ENCODE data around the gene TMPRSS6.

TMPRSS6 gene

GRCh38 chr22:37139762-37140161 is 30.2 kb upstream of the TMPRSS6 start:
- DNase-seq = no peak

DNA sequence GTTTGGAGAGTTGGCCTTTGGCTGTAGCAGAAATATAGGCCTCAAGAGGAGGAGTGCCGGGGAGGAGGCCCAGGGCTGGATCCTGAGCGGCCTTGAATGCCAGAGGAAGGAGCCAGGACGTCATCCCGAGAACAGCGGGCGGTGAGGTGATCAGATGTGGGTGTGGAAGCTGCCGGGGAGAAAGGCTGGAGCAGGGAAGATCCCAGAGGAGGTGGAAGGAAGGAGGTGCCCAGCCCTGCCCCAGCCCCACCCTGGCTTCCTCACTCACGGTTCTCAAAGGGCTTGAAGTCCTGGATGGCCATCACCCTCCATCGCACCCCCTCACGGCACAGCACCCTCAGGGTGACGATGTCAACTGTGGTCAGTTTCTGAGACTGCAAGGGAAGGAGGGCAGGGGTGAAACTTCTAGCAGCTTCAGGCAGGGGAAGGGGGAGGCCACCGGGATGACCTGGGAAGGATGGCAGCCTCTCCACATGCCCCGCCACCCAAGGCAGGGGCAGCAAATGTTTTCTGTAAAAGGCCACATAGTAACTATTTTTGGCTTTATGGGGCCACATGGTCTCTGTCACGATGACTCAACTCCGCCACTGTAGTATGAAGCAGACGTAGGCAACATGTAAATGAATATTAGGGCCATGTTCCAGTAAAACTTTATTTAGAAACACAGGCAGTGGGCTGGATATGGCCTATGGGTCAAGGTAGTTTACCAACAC is 29.5 kb upstream of the TMPRSS6 start:
- DNase-seq = no peak

GRCh38 chr22:37137903-37138665 is 28.6 kb upstream of the TMPRSS6 start:
- DNase-seq = no peak

- DNase-seq = no peak
Observed at GRCh38 chr22:37137131-37137530, 27.6 kb upstream of the TMPRSS6 start.

DNA sequence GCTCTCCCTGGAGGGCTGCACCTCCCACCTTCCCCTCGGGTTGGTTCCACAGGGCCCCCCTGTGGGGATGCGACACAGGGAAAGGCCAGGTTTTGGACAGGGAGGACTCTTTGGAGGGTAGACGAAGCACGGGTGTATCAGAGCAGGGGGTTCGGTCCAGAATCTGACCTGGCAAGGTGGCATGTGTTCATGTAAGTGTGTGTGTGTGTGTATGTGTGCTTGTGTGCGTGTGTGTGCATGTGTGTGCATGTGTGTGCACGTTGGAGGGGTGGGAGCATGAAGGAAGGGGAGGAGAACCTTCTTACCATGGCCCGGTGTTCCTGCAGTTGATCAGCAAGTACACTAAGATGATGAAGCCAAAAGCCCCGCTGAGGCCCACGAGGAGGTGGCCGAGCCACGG is 25.5 kb upstream of the TMPRSS6 start:
- no peak for DNase-seq

DNA sequence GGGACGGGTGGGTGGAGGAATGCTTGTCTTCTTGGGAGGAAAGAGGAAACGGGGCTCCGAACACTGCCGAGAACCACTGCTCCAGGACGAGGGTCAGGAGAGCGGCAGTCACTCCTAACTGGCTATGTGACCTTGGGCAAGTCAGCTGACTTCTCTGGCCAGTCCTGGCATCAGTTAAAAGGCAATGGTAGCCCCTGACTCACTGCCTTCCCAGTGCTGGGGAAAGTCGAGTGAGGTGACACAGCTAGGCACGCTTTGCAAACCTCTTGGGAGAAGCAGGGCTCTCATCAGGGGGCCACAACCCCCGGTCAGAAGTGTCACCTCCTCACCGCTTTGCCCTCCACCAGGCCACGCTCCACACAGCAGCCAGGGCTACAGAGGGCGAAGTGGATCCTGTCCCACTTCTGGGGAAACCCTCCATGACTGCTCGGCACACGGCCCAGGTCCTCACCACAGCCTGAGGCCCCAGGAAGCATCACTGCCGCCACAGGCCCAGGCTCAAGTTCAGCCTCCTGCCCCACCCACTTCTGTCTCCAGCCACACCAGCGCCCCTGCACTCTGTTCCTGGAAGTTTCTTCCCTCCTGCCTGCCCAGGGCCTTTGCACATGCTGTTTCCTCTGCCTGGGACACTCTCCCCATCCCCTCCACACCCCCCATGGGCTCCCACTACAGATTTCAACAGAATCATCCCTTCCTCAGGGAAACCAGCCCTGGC is 23.9 kb upstream of the TMPRSS6 start:
- DNase-seq = no peak

DNA sequence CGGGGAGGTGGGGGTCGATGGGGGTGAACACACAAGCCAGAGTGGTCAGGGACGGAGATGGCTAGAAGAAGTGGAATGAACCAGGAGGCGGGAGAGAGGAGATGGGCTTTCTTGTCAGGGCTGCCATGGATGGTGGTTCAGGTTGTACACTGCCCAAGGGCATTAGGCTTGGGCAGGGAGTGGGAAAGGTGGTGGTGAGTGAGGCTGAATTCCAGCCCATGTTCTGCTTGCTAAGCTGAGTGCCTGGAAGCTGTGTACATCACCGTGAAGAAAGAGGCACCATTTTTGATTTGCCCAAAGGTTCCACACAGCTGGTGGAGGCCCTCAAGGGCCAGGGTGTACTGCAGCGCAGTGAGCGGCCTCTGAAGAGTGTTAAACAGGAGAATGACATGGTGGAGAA is 23.3 kb upstream of the TMPRSS6 start:
- DNase-seq = no peak

GRCh38 chr22:37129866-37130441 is 20.4 kb upstream of the TMPRSS6 start:
- DNase-seq = no peak

DNA sequence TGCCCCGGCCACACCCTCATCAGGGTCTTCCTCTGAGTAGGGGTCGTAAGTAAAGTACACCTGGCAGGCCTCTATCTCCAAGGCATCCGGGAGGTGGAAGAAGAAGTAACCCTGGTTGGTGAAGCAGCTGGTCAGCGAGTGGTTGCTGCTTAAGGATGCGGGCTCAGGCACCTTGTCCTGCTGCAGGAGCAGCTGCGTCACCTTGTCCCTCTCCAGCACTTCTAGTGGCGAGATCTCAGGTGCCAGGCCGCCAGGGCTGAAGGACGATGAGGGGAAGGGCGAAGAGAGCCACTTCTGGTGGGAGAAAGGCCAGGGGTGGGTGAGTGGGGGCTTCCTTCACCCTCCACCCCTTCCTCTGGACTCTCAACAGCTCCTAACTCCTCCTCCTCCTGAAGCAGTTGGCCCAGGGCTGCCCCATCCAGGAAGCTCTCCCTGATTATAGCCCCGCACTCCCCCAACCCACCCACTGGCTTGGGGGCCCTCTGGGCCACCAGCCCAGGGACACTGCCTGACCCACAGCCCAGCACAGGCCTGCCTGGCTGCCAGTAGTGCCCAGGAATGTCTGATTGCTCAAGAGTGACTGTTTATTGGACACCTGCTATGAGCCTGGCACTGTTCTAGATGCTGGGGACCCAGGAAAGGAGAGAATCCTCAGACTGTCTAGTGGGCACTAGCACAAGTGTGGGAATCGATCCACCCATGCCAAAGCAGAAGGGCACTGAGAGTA is 19.2 kb upstream of the TMPRSS6 start:
- no peak for DNase-seq

DNA sequence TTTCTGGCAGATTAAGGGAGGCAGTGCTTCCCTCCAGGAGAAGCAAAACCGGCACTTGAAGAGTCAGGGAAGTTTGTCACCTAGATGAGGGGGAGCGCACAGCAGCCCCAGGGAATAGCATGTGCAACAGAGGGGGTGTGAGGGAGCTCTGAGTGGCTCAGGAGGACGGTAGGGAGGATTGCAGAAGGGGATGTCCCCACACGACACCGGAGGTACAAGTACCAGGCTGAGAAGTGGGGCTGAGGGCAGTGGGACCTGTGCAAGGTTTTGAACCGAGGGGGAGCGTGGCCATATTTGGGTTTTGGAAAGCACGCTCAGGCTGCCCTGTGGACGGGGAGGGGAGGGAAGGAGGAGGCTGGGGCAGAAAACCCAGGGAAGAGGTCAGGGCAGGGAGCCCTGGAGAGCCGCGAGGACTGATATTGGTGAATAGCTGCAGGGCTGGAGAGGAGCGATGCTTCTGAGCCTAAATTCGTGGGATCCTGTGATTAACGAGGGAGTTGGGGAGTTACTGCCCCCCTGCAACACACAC is 17.9 kb upstream of the TMPRSS6 start:
- no peak for DNase-seq

- DNase-seq = no peak
Observed at GRCh38 chr22:37126882-37127281, 17.4 kb upstream of the TMPRSS6 start.

DNA sequence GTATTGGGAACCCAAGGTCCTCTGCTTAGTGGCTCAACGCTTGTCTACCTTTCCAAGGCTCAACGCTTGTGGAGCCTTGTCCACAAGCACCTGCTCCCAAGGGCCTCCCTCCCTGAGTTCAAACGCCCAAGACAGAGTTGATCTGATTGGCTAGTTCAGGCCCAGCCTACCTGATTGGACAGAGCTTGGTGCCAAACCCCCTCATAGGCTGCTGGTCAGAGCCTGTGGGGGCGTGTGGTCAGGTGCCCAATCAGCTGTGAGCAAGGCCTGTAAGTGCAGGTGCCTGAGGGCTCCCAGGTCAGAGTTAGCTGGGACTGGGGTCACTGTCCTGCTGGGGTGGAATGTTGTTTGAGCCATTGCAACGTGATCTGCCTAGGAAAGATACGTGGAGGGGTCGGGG is 16.9 kb upstream of the TMPRSS6 start:
- no peak for DNase-seq

DNA sequence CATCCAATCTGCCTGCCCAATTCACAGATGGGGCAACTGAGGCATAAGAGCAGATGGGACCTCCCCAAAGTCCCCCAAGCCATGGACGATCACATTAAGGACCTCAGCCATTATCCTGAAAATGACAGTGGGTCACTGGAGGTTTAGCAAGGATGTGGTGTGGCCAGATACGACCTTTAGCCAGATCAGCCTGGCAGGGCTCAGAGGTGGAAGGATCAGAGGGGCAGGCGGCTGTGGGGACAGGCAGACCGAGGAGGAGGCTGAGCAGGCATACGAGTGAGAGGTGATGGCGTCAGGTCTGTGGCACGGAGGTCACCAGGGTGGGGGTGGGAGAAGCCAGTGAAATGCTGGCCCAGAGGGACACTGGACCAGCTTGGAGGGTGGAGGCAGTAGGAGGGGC is 14.1 kb upstream of the TMPRSS6 start:
- no peak for DNase-seq

- no peak for DNase-seq
Observed at GRCh38 chr22:37122598-37123180, 13.2 kb upstream of the TMPRSS6 start.

GRCh38 chr22:37121887-37122591 is 12.5 kb upstream of the TMPRSS6 start:
- DNase-seq = peak; percentile 36

DNA sequence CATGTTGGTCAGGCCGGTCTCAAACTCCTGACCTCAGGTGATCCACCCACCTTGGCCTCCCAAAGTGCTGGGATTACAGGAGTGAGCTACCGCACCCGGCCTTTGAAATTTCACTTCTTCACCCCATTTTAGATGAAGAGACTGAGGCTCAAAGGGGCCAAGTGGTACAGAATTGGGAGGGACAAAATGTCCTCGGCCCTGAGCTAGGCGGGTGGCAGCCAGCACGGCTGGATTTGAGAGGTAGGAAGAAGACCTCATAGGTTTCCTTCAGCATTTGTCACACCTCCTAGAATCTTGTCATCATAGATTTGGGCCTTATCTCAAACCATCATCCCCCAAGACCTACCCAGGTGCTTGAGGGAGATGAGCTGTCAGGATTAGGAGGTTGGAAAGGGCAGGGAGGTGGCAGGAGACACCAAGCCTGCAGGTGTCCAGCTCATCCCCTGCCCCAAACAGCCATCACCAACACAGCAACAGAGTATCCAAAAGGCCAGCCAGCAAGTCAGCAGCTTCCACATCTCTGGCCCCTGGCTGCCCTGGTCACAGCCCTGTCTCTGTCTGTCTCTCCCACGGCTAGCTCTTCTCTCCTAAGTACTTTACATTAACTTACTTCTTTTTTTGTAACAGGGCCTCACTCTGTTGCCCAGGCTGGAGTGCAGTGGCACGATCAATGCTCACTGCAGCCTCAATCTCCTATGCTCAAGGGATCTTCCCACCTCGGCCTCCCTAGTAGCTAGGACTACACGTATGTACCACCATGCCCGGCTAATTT is 11.2 kb upstream of the TMPRSS6 start:
- no peak for DNase-seq

DNA sequence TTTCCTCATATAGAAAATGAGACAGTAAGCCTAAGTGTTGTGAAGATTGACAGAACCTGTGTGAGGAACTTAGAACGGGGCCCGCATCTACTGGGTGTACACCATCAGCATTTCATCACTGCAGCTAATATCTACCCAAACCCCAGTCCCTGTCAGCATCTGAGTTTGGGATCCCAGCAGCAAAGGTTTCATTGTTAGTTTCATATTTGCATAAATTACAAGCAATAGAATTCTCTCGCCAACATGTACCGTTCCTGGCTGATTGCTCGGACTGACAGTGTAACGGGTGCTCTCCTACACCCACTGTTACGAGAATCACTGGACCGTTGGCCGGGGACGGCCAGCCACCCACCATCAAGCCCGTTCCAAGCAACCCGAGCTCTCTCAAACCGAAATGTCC is 10.4 kb upstream of the TMPRSS6 start:
- DNase-seq = no peak

- DNase-seq = no peak
Observed at GRCh38 chr22:37118083-37118482, 8.6 kb upstream of the TMPRSS6 start.

DNA sequence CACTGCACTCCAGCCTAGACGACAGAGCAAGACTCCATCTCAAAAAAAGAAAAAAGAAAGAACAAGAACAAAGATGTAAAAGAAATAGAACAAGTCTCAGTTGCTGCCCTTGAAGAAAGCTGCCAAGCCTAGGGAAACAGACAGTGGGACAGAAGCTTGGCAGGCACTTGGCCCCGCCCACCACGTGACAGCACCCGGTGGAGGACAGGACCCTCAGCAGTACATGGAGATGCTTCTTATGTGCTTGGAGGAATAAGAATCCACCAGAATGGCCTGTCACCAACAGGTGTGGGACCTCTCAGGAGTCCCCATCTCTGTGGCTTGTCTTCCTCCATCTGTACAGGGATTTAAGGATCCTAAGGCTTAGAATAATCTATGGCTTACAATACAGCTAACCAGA is 7.6 kb upstream of the TMPRSS6 start:
- no peak for DNase-seq

GRCh38 chr22:37115032-37115431 is 5.5 kb upstream of the TMPRSS6 start:
- DNase-seq = no peak

DNA sequence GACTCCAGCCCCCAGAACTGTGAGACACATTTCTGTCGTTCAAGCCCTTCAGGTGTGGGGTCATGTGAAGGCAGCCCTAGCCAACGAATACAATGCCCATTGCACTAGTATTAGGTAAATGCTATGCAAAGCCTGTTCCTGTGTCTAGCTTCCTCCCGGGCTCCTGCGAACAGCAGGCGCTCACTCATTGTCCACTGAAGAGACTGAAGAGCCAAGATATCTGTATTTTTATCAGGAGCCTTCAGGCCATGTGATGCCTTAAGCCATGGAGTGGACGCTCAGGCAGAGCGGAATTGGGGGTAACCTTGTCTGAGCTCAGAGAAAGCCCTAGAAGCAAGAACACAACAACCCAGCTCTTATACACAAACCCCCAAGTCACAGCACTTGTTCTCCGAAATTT is 4.2 kb upstream of the TMPRSS6 start:
- no peak for DNase-seq
